ENCODE results near the gene CREB3L4.
"Not testable (repeated sequence)": the region's sequence is repeated elsewhere in the genome, so short reads cannot be mapped to it uniquely, and the experiment has no call there.

The CREB3L4 gene

DNA sequence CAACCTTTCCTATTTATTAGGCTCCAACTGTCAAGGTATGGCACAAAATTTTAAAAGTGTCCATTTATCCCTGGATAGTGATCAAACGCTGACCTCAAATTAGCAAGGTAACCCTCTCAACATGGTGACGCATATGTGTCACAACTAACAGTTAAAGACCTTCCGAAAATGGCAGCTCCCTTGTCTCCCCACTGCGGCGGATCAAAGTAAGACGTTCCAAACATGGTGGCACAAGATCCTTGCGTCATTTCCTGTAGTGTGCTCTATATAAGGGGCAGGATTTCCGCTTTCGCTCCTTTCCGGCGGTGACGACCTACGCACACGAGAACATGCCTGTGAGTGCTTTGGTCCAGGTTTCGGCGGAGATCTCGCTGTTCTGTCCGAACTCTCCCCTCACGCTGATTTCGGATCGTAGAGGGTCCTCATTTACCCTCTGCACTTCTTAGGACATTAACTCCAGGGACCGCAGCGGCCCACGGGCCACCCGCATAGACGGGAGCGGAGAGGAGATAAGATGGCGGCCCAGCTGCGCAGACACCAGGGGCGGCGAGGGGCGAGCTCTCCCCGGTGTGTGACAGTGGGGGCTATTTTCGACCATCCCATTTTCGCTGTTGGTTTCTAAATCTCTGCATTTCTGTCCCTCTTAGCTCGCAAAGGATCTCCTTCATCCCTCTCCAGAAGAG is 22.9 kb downstream of the CREB3L4 start, which contains the start of gene RPS27:
RPS27 (plus strand) TSS at position 295 of the 683 bp plus-strand sequence; CDS start at position 330, 35 bp downstream.
- DNase-seq, result peak; percentile 99

- no peak for DNase-seq
Measured at GRCh38 chr1:153991151-153991630, 23.5 kb downstream of the CREB3L4 start.

- DNase-seq, result no peak
Measured at GRCh38 chr1:153991806-153992205, 24.1 kb downstream of the CREB3L4 start.

- no peak for DNase-seq
Measured at GRCh38 chr1:153995202-153995601, 27.5 kb downstream of the CREB3L4 start.

- no peak for DNase-seq
Measured at GRCh38 chr1:153995640-153996039, 27.9 kb downstream of the CREB3L4 start.

DNA sequence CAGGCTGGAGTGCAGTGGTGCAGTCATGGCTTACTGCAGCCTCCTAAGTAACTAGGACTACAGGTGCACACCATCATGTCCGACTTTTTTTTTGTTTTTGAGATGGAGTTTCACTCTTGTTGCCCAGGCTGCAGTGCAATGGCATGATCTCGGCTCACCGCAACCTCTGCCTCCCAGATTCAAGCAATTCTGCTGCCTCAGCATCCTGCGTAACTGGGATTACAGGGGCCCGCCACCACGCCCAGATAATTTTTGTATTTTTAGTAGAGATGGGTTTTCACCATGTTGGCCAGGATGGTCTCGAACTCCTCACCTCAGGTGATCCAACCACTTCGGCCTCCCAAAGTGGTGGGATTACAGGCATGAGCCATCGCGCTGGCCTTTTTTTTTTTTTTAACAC is 29.2 kb downstream of the CREB3L4 start:
- not testable (repeated sequence) for DNase-seq

GRCh38 chr1:154000420-154000819 is 32.7 kb downstream of the CREB3L4 start:
- DNase-seq, result no peak

- no peak for DNase-seq
Measured at GRCh38 chr1:154006136-154006535, 38.4 kb downstream of the CREB3L4 start.

DNA sequence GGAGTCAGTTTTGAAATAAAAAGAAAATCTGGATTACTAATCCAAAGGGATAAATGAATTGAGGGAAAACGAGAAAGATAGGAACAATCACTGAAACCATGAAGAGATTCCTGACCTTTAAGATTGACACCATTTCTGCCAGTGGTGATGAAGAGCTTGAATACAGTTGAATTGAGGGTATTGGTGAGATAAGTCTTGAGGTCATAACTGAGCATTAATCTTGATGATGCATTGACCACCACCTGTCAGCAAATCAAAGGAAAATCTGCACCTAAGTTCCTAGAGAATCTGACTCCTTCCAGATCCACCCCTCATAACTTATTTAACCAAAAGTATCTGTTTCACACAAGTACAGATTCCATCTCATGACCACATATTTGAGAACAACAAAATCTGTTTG is 44.4 kb downstream of the CREB3L4 start:
- DNase-seq, result no peak

GRCh38 chr1:154012543-154012942 is 44.8 kb downstream of the CREB3L4 start:
- not testable (repeated sequence) for DNase-seq

DNA sequence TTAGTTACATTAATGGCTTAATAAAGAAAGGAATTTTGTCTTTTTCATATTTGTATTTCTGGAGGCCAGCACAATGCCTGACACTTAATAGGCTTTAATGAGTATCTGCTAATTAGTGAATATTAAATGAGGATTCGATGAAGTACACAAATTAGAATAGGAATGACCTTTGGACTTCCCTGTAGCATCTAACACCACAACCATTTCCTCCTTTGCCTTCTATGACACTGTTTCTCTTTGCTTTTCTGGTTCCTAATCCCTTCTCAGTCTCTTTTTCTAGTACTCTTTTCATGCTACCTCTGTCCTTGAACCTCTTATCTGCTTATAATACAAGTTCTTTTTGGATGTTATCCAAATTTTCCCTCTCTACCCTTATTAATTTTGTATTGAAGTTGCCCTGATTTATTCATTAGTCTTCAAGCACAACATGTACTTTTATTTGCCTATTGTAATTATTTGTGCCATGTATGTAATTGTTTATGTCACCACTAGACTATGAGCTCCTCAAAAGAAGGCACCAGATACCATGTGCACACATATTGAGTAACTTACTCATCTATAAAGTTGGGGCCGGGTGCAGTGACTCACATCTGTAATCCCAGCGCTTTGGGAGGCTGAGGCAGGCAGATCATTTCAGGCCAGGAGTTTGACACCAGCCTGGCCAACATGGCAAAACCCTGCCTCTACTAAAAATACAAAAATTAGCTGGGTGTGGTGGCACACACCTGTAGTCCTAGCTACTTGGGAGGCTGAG is 46.6 kb downstream of the CREB3L4 start:
- no peak for DNase-seq

DNA sequence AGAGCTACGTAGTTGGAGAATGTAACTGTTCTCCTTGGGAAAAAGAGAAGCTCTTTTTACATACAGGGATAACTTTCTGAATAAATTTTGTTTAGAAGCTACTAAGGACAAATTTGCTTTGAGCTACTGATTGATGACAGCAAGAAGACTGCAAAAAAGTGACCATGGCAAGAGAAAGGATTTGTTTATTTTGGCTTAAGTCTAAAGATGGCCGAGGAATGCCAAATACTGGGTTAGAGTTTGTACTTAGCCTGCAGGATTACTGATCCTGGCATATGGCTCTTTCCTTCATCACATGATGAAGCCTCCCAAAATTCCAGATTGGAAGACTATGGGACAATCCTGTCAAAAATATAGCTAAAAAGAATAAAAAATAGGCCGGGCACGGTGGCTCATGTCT is 51.6 kb downstream of the CREB3L4 start:
- no peak for DNase-seq

DNA sequence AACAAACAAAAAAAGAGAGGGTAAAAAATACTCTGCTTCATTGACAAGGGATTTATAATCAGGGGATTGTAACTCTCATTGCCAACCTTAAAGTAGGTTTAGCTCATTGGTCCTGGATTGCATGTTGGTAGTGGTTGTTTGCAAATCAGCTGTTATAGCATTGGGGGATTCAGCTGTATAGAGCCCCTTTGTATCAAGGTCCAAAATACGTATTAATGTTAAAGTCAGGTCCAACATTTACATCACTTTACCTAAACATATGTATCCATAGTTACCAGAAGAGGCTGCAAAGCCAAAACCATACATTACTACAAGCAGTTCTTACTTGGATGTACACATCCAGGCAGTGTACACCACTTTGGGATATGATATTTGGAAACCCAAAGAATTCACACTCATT is 52.2 kb downstream of the CREB3L4 start:
- DNase-seq, result no peak
